NT2/D1 (cell line): ENCODE results near the gene GRID2.

ENCODE experiments used
- SUZ12 ChIP-seq: IDR thresholded peaks from 2 replicates; pipeline ENCODE4 v1.6.1; 2011; ENCODE audit not compliant: insufficient read length, insufficient read depth; ENCODE audit errors: extremely low read depth
- YY1 ChIP-seq: IDR thresholded peaks from 2 replicates; pipeline ENCODE4 v1.6.1; 2011; ENCODE audit not compliant: insufficient read length, insufficient read depth
- ZNF274 ChIP-seq: IDR thresholded peaks from 2 replicates; pipeline ENCODE4 v1.6.1; 2011; ENCODE audit warnings: mild to moderate bottlenecking, low read depth, low read length

DNA sequence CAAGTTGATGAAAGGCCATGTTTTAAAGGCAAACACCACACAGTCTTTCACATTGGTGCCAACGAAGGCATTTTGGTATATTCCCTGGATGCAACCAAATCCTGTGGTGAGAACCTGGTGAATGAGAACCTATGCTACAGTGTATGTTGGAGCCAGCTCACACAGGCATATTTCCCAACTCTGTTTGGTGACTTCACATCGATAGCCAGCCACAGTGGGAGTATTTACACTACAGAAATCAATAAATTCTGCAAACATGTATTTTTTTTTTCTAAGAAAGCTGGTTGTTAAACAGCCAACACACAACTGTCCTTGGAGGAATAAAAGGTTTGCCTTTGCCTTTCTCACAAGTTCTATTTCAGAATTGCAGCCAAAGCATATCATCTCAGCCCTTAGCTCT is 691.0 kb downstream of the GRID2 start:
- TF ChIP-seq YY1 (no peak), SUZ12 (no peak), ZNF274 (no peak)
